Measurements from ENCODE around the gene TNIP1. TPM values are rescaled to one million over a fixed set of nuclear protein-coding genes. Genes with fewer than 3 reads are reported as not detected.

Gene TNIP1
- total RNA-seq, 1 experiment from 2014 or later, result 106 TPM

DNA sequence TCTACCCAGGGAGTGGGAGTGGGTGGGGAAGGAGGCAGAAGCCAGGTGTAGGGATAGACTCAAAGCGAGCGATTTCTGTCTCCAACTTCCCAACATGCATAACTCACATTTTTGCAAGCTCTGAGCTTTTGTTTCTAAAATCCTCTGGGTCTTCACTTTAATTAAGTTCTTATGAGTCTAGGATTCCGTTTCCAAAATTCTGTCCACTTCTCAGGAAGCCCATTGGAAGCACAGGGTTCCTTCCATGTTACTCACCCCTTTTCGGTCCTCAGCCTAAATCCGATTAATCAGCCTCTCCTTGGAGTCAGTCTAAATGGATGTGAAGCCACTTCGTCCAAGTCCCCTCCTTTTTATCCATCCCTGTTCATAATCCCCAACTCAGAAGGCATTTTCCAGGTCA is 59.1 kb downstream of the TNIP1 start:
- no peak for DNase-seq
- H3K4me1 ChIP-seq (ENCODE audit: low read length), result no peaks in the 10 kb centered on the region
- no peaks in the 10 kb centered on the region for H3K9me3 ChIP-seq (ENCODE audit: low read length)
- no peak overlapping the region for H2AFZ ChIP-seq (ENCODE audit: low read length)
- H3K9ac ChIP-seq (ENCODE audit: low read length), result no peak overlapping the region
- no peak overlapping the region for H3K27ac ChIP-seq (ENCODE audit: low read length)
- no peaks in the 10 kb centered on the region for H3K79me2 ChIP-seq (ENCODE audit: low read length)
- H3K4me3 ChIP-seq (ENCODE audit: low read length), result no peak overlapping the region
- no peak overlapping the region for H3K4me2 ChIP-seq (ENCODE audit: low read depth, low read length, poor library complexity, severe bottlenecking)
- no peaks in the 10 kb centered on the region for H3K9me2 ChIP-seq (replicated peaks; ENCODE audit: insufficient read depth, low read length)
- no peaks in the 10 kb centered on the region; the same call in 1 of the 2 replicates for H3K36me3 ChIP-seq (ENCODE audit: insufficient read depth, low read length)
- H3K27me3 ChIP-seq (ENCODE audit: low read length), result no peaks in the 10 kb centered on the region
- H4K20me1 ChIP-seq (ENCODE audit: insufficient read depth, low read depth, low read length), result no peaks in the 10 kb centered on the region; the same call in 1 of the 2 replicates

DNA sequence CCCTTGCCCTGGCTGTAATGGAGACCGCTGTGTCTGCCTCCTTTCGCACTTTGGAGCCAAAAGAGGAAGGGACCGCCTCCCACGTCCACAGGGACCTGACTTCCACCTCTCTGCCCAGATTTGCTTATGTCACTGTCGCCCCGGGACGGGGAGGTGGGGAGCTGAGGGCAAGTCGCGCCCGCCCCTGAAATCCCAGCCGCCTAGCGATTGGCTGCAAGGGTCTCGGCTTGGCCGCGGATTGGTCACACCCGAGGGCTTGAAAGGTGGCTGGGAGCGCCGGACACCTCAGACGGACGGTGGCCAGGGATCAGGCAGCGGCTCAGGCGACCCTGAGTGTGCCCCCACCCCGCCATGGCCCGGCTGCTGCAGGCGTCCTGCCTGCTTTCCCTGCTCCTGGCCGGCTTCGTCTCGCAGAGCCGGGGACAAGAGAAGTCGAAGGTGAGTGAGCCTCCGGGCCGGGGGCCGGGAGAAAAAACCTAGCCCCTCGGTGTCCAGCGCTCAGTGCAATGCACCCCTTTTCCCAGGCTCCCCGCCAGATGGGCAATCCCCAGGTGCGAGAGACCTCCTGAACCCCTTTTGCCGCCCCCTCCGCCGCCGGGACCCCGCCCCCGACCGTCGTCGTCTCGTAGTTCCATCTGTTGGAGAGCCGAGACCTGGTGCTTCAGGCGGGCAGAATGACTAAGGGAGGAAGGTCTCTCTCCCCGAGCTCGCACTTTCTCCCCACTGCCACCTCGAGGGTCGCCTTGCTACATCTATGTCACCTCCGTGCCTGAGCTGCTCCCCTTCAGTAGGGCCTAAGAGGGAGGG is 60.3 kb downstream of the TNIP1 start, which contains the start of gene GPX3:
Gene GPX3, plus strand, starts transcription at position 288 of the 807 bp plus-strand sequence. Its CDS starts 64 bp downstream, at position 352.
- Histone ChIP-seq H3K4me3 (ENCODE audit: low read length) (no peak within 1 kb of the TSS), H3K9ac (ENCODE audit: low read length) (no peak within 1 kb of the TSS), H3K79me2 (ENCODE audit: low read length) (no peaks in the 10 kb centered on the region), H3K9me3 (ENCODE audit: low read length) (no peaks in the 10 kb centered on the region), H3K36me3 (ENCODE audit: insufficient read depth, low read length) (no peaks in the 10 kb centered on the region), H3K27me3 (ENCODE audit: low read length) (no peaks in the 10 kb centered on the region), H2AFZ (ENCODE audit: low read length) (no peak within 1 kb of the TSS), H3K4me1 (ENCODE audit: low read length) (no peaks in the 10 kb centered on the region), H4K20me1 (ENCODE audit: insufficient read depth, low read depth, low read length) (no peaks in the 10 kb centered on the region; the same call in 1 of the 2 replicates), H3K27ac (ENCODE audit: low read length) (no peak within 1 kb of the TSS), H3K9me2 (replicated peaks; ENCODE audit: insufficient read depth, low read length) (no peaks in the 10 kb centered on the region), H3K4me2 (ENCODE audit: low read depth, low read length, poor library complexity, severe bottlenecking) (no peak within 1 kb of the TSS)
- peak; percentile 47 for DNase-seq

DNA sequence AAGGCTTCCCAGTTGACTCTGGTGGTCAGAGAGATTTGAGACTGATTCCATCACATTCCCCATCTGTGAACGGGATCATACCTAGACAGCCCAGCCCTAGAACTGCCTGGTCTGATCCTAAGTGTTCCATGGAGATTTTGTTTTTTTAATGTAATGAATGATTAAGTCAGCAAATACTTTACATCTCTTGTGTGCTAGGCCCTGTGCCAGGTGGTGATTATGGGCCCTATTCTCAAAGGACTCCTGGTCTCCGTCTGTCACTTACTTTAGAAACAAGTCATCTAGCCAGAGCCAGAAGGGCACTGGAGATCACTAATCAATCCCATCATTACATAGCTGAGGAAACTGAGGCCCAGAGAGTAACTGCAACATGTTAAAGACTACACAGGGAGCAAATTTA is 61.5 kb downstream of the TNIP1 start:
- no peaks in the 10 kb centered on the region for H3K79me2 ChIP-seq (ENCODE audit: low read length)
- H3K36me3 ChIP-seq (ENCODE audit: insufficient read depth, low read length), result no peaks in the 10 kb centered on the region
- no peak overlapping the region for H3K27ac ChIP-seq (ENCODE audit: low read length)
- no peak overlapping the region for H3K9ac ChIP-seq (ENCODE audit: low read length)
- no peaks in the 10 kb centered on the region for H3K9me2 ChIP-seq (replicated peaks; ENCODE audit: insufficient read depth, low read length)
- no peaks in the 10 kb centered on the region; the same call in 1 of the 2 replicates for H4K20me1 ChIP-seq (ENCODE audit: insufficient read depth, low read depth, low read length)
- no peak overlapping the region for H3K4me2 ChIP-seq (ENCODE audit: low read depth, low read length, poor library complexity, severe bottlenecking)
- no peaks in the 10 kb centered on the region for H3K4me1 ChIP-seq (ENCODE audit: low read length)
- H2AFZ ChIP-seq (ENCODE audit: low read length), result no peak overlapping the region
- no peak for DNase-seq
- H3K27me3 ChIP-seq (ENCODE audit: low read length), result no peaks in the 10 kb centered on the region
- H3K4me3 ChIP-seq (ENCODE audit: low read length), result no peak overlapping the region
- no peaks in the 10 kb centered on the region for H3K9me3 ChIP-seq (ENCODE audit: low read length)

DNA sequence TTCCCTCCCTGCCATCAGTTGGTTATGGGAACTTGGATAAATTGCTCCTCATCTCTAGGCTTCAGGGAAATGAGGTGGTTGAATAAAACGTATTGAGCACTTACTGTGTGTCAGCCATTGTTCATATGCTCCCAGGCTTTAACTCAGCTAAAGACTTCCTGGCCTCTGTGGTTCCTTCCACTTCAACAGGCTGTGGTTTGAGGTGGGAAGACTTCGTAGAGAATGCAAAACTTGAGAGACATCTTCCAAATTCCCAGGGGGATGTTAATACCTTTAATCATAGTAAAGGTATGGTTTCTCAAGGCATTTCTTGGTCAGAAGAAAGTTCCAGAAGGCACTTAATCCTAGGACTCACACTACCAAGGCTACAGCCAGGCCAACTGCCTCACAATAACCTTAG is 62.0 kb downstream of the TNIP1 start:
- no peak overlapping the region for H2AFZ ChIP-seq (ENCODE audit: low read length)
- H3K27ac ChIP-seq (ENCODE audit: low read length), result no peak overlapping the region
- DNase-seq, result no peak
- no peak overlapping the region for H3K9ac ChIP-seq (ENCODE audit: low read length)
- H3K36me3 ChIP-seq (ENCODE audit: insufficient read depth, low read length), result no peaks in the 10 kb centered on the region
- H4K20me1 ChIP-seq (ENCODE audit: insufficient read depth, low read depth, low read length), result no peaks in the 10 kb centered on the region; the same call in 1 of the 2 replicates
- H3K9me2 ChIP-seq (replicated peaks; ENCODE audit: insufficient read depth, low read length), result no peaks in the 10 kb centered on the region
- H3K9me3 ChIP-seq (ENCODE audit: low read length), result no peaks in the 10 kb centered on the region
- no peaks in the 10 kb centered on the region for H3K27me3 ChIP-seq (ENCODE audit: low read length)
- no peaks in the 10 kb centered on the region for H3K79me2 ChIP-seq (ENCODE audit: low read length)
- H3K4me2 ChIP-seq (ENCODE audit: low read depth, low read length, poor library complexity, severe bottlenecking), result no peak overlapping the region
- H3K4me3 ChIP-seq (ENCODE audit: low read length), result no peak overlapping the region
- no peaks in the 10 kb centered on the region for H3K4me1 ChIP-seq (ENCODE audit: low read length)

DNA sequence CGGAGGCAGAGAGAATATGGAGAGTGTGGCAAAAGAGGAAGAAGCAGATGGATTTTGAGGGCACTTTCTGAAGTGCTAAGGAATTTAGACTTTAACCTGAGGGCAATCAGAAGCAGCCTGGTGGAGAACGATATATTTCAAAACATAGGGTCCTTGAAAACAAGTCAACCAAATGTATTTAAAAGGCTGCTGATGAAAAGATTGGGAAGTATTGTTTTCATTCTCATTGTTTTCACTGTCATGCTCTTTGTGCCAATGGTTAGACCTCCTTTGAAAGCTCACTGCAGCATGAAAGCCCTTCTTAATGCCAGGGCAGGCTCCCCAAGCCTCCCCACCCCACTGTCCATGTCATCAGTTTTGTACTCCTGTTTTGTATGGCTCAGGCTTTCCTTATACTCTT is 62.9 kb downstream of the TNIP1 start:
- Histone ChIP-seq H3K9me3 (ENCODE audit: low read length) (no peaks in the 10 kb centered on the region), H3K79me2 (ENCODE audit: low read length) (no peaks in the 10 kb centered on the region), H3K4me2 (ENCODE audit: low read depth, low read length, poor library complexity, severe bottlenecking) (no peak overlapping the region), H2AFZ (ENCODE audit: low read length) (no peak overlapping the region), H4K20me1 (ENCODE audit: insufficient read depth, low read depth, low read length) (no peaks in the 10 kb centered on the region; the same call in 1 of the 2 replicates), H3K36me3 (ENCODE audit: insufficient read depth, low read length) (no peaks in the 10 kb centered on the region), H3K4me1 (ENCODE audit: low read length) (no peaks in the 10 kb centered on the region), H3K27ac (ENCODE audit: low read length) (no peak overlapping the region), H3K27me3 (ENCODE audit: low read length) (no peaks in the 10 kb centered on the region), H3K9ac (ENCODE audit: low read length) (no peak overlapping the region), H3K9me2 (replicated peaks; ENCODE audit: insufficient read depth, low read length) (no peaks in the 10 kb centered on the region), H3K4me3 (ENCODE audit: low read length) (no peak overlapping the region)
- DNase-seq, result no peak

DNA sequence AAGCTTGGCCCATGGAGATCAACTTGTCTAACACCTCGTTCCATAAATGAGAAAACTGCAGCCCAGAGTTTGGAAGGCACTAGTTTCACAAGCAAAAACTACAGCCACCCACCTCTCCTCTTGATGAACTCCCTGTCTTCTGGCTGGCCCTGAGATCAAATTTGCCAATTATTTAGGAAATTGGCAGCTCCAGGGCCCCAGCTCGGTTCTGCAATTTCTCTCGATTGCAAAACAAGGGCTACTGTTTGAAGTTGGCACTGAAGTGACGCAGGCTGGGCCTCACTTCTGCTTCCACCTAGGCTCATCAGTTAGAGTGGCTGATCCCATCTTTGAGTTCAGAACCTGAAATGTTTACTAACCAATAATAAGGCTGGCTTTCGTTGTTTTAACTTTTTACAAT is 64.1 kb downstream of the TNIP1 start:
- H3K27me3 ChIP-seq (ENCODE audit: low read length), result no peaks in the 10 kb centered on the region
- H3K4me1 ChIP-seq (ENCODE audit: low read length), result no peaks in the 10 kb centered on the region
- H2AFZ ChIP-seq (ENCODE audit: low read length), result no peak overlapping the region
- DNase-seq, result no peak
- no peaks in the 10 kb centered on the region for H3K79me2 ChIP-seq (ENCODE audit: low read length)
- no peak overlapping the region for H3K9ac ChIP-seq (ENCODE audit: low read length)
- no peaks in the 10 kb centered on the region for H3K36me3 ChIP-seq (ENCODE audit: insufficient read depth, low read length)
- no peak overlapping the region for H3K27ac ChIP-seq (ENCODE audit: low read length)
- H3K9me2 ChIP-seq (replicated peaks; ENCODE audit: insufficient read depth, low read length), result no peaks in the 10 kb centered on the region
- H3K4me2 ChIP-seq (ENCODE audit: low read depth, low read length, poor library complexity, severe bottlenecking), result no peak overlapping the region
- H3K4me3 ChIP-seq (ENCODE audit: low read length), result no peak overlapping the region
- H3K9me3 ChIP-seq (ENCODE audit: low read length), result no peaks in the 10 kb centered on the region
- H4K20me1 ChIP-seq (ENCODE audit: insufficient read depth, low read depth, low read length), result no peaks in the 10 kb centered on the region; the same call in 1 of the 2 replicates

DNA sequence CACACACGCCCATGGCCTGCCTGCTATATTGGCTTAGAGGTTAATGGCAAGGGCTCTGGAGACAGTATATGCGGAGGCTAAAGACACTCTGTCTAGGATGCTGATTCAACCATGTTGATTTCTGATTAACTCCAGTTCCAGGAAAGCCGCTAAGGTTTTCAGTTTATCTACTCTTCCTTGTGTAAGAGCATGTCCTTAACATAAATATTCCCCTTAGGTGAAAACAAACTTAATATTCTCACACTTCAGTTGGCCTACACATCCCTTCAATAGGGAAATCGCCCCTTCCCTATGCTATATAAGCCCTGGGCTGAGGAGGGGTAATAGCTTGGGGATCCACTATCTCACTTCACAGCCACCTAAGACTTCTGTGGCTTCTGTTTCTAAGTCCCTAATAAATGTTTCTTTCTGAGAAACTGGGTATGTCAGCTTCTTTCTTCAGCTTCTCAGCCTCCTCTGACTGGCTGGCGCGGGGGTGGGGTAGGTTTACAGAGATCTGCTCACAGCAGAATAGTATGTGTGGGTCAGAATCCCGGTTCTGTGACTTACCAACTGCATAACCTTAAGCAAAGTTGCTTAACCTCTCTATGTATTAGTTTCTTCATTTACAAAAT is 64.8 kb downstream of the TNIP1 start:
- Histone ChIP-seq H2AFZ (ENCODE audit: low read length) (no peak overlapping the region), H3K36me3 (ENCODE audit: insufficient read depth, low read length) (no peaks in the 10 kb centered on the region), H3K9me3 (ENCODE audit: low read length) (no peaks in the 10 kb centered on the region), H4K20me1 (ENCODE audit: insufficient read depth, low read depth, low read length) (no peaks in the 10 kb centered on the region; the same call in 1 of the 2 replicates), H3K27ac (ENCODE audit: low read length) (no peak overlapping the region), H3K79me2 (ENCODE audit: low read length) (no peaks in the 10 kb centered on the region), H3K9ac (ENCODE audit: low read length) (no peak overlapping the region), H3K27me3 (ENCODE audit: low read length) (no peaks in the 10 kb centered on the region), H3K4me2 (ENCODE audit: low read depth, low read length, poor library complexity, severe bottlenecking) (no peak overlapping the region), H3K9me2 (replicated peaks; ENCODE audit: insufficient read depth, low read length) (no peaks in the 10 kb centered on the region), H3K4me3 (ENCODE audit: low read length) (no peak overlapping the region), H3K4me1 (ENCODE audit: low read length) (no peaks in the 10 kb centered on the region)
- no peak for DNase-seq

DNA sequence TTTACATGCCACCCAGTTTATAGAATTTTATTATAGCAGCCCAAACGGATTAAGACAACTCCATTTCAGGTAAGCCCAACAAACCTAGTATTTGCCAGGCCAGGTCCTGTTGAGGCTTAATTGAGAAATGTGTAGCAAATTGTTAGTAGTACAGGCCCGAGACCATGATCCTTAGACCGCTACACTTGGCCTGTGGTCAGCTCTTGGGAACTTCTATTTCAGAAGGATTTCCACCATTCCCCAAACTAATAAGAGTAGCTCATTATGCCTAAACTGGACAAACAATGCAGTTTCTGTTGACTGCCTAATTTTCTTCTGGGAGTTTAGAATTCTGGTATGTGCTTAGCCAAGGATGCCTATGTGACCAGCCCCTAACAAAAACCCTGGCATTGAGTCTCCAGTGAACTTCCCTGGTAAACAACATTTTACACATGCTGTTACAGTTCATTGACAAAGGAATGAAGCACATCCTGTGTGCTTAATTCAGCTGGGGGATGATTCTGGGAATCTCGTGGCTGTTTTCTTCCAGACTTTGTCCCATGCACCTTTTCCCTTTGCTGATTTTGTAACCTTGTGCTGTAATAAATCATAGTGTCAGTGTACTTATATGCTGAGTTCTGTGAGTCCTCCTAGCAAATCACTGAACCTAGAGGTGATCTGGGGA is 66.0 kb downstream of the TNIP1 start:
- no peaks in the 10 kb centered on the region for H3K27me3 ChIP-seq (ENCODE audit: low read length)
- no peaks in the 10 kb centered on the region for H3K4me1 ChIP-seq (ENCODE audit: low read length)
- H3K9ac ChIP-seq (ENCODE audit: low read length), result no peak overlapping the region
- H3K9me3 ChIP-seq (ENCODE audit: low read length), result no peaks in the 10 kb centered on the region
- H3K27ac ChIP-seq (ENCODE audit: low read length), result no peak overlapping the region
- H3K9me2 ChIP-seq (replicated peaks; ENCODE audit: insufficient read depth, low read length), result no peaks in the 10 kb centered on the region
- H4K20me1 ChIP-seq (ENCODE audit: insufficient read depth, low read depth, low read length), result no peaks in the 10 kb centered on the region; the same call in 1 of the 2 replicates
- no peak overlapping the region for H3K4me3 ChIP-seq (ENCODE audit: low read length)
- no peaks in the 10 kb centered on the region for H3K36me3 ChIP-seq (ENCODE audit: insufficient read depth, low read length)
- H3K79me2 ChIP-seq (ENCODE audit: low read length), result no peaks in the 10 kb centered on the region
- no peak overlapping the region for H2AFZ ChIP-seq (ENCODE audit: low read length)
- H3K4me2 ChIP-seq (ENCODE audit: low read depth, low read length, poor library complexity, severe bottlenecking), result no peak overlapping the region
- no peak for DNase-seq

Data from Karpas-422 (cell line).